ENCODE data around the gene SPOCK2. TPM values are rescaled to one million over a fixed set of nuclear protein-coding genes. Genes with fewer than 3 reads are reported as not detected.

SPOCK2 gene
- total RNA-seq, 1 experiment from 2014 or later, result 1.8 TPM

DNA sequence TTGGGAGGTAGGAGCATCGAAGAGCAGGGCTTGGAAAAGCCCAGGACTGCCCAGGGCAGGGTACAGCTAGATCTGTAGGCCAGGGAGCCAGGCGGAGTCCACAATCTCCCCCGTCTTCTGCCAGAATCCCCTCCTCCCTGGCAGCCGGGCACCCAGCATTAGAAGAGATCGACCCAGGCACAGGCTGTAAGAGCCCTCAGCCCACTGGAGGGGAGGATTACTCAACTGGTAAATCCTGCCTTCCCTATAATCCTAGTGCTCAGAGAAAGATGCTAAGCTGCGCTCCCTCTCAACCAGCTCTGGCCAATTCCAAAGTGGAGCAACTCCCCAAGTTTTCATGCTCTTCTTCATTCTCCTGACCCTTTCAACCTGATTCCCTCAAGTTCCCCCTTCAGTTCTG, 3.2 kb downstream of the SPOCK2 start:
- WGBS (ENCODE audit: extremely low coverage, insufficient read length, low lambda C conversion rate), result no CpG with 5 or more reads among the region's 6 CpGs

More for the DNA sequence above, 3.2 kb downstream of the SPOCK2 start:
- Histone ChIP-seq H2BK20ac (ENCODE audit: low read depth, low read length, poor library complexity, severe bottlenecking) (no peak overlapping the region), H3K27ac (ENCODE audit: insufficient read length, low read depth, low read length) (no peak overlapping the region), H3K27me3 (ENCODE audit: insufficient read depth, low read length) (peaks cover 19% of the 10 kb centered on the region; the same call in 1 of the 2 replicates), H3K9me3 (ENCODE audit: control insufficient read depth, low read depth, low read length) (no peaks in the 10 kb centered on the region), H4K5ac (ENCODE audit: insufficient read length, low read depth, low read length) (no peak overlapping the region), H4K8ac (replicated peaks; ENCODE audit: insufficient read length, low read depth, low read length) (no peak overlapping the region), H2BK120ac (ENCODE audit: low read depth, low read length, poor library complexity, severe bottlenecking) (no peak overlapping the region), H2BK15ac (ENCODE audit: low read depth, low read length) (no peak overlapping the region), H3K9ac (ENCODE audit: extremely low read depth, insufficient read length, low read length) (no peak overlapping the region), H3K4me1 (ENCODE audit: insufficient read depth, low read length) (no peaks in the 10 kb centered on the region), H2AK5ac (ENCODE audit: insufficient read length, low read length) (no peak overlapping the region), H2AFZ (ENCODE audit: low read length) (no peak overlapping the region), H3K79me2 (ENCODE audit: insufficient read depth, low read length) (no peaks in the 10 kb centered on the region), H2BK12ac (ENCODE audit: insufficient read length, low read depth, low read length) (no peak overlapping the region), H3K23me2 (ENCODE audit: insufficient read length, low read depth, low read length, poor library complexity, severe bottlenecking) (peaks cover 20% of the 10 kb centered on the region), H3K4ac (ENCODE audit: low read depth, low read length) (no peak overlapping the region), H3K4me2 (ENCODE audit: insufficient read depth, insufficient read length, low read length) (no peak overlapping the region), H3K56ac (ENCODE audit: insufficient read length, low read depth, low read length) (no peak overlapping the region), H2BK5ac (ENCODE audit: insufficient read length, low read length) (no peak overlapping the region), H3T11ph (ENCODE audit: low read length) (no peak overlapping the region), H3K79me1 (ENCODE audit: insufficient read depth, low read depth, low read length, poor library complexity, severe bottlenecking) (no peaks in the 10 kb centered on the region), H3K23ac (ENCODE audit: insufficient read length, low read depth, low read length) (no peak overlapping the region), H3K14ac (ENCODE audit: insufficient read depth, low read length) (no peak overlapping the region), H3K18ac (ENCODE audit: insufficient read length, low read depth, low read length) (no peak overlapping the region), H4K91ac (ENCODE audit: insufficient read length, low read depth, low read length) (no peak overlapping the region), H4K20me1 (ENCODE audit: control insufficient read depth, insufficient read depth, insufficient read length) (no peaks in the 10 kb centered on the region)
- Mint-ChIP-seq H3K9me3 (peaks cover 0 to 2% of the 10 kb centered on the region in 2 experiments; a peak in 3 of 5 replicates), H3K4me3 (no peak overlapping the region), H3K4me1 (peaks cover 24 to 31% of the 10 kb centered on the region in 2 experiments), H3K27ac (no peak overlapping the region), H3K36me3 (ENCODE audit: insufficient read depth in 1 of 3, low read depth in 3 of 3) (no peaks in the 10 kb centered on the region; a peak in 1 of 7 replicates), H3K27me3 (ENCODE audit: low read depth) (peaks cover 57% of the 10 kb centered on the region)
- TF ChIP-seq, protein P1, sequence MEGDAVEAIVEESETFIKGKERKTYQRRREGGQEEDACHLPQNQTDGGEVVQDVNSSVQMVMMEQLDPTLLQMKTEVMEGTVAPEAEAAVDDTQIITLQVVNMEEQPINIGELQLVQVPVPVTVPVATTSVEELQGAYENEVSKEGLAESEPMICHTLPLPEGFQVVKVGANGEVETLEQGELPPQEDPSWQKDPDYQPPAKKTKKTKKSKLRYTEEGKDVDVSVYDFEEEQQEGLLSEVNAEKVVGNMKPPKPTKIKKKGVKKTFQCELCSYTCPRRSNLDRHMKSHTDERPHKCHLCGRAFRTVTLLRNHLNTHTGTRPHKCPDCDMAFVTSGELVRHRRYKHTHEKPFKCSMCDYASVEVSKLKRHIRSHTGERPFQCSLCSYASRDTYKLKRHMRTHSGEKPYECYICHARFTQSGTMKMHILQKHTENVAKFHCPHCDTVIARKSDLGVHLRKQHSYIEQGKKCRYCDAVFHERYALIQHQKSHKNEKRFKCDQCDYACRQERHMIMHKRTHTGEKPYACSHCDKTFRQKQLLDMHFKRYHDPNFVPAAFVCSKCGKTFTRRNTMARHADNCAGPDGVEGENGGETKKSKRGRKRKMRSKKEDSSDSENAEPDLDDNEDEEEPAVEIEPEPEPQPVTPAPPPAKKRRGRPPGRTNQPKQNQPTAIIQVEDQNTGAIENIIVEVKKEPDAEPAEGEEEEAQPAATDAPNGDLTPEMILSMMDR (conservative IDR thresholded peaks at IDR 0.05), result no peak
- DNase-seq, result no peak
